Lung (tissue), 12 donors: Measurements from ENCODE around the gene HK2. TPM values are rescaled to one million over a fixed set of nuclear protein-coding genes. Genes with fewer than 3 reads are reported as not detected.

ENCODE experiments used
- ATAC-seq: fragments of 200-7000 bp; cut with Tn5 transposase; one replicate; pipeline ENCODE4 v1.9.1; 2020; ENCODE audit warnings: moderate number of reproducible peaks; ENCODE audit not compliant: insufficient read depth, low FRiP score
- DNase-seq, 3 donors: peaks; one replicate each; pipeline ENCODE4 v3.0.0-alpha.2; 2013 to 2017
- H3K27ac ChIP-seq, 2 donors: one replicate each; pipeline ENCODE4 v1.5.1; 2013; ENCODE audit warnings: mild to moderate bottlenecking in 2 of 2, moderate library complexity in 2 of 2, control low read depth in 1 of 2, inconsistent platforms in 1 of 2, low read depth in 1 of 2, low read length in 1 of 2
- H3K27me3 ChIP-seq, 3 donors: one replicate each; pipeline ENCODE4 v1.5.1; 2013; ENCODE audit warnings: low read length in 2 of 3; ENCODE audit not compliant: control insufficient read depth in 3 of 3, insufficient read depth in 3 of 3
- H3K36me3 ChIP-seq, 4 donors: one replicate each; pipeline ENCODE4 v1.5.1; 2013; ENCODE audit warnings: low read length in 4 of 4, mild to moderate bottlenecking in 1 of 4, moderate library complexity in 1 of 4; ENCODE audit not compliant: control insufficient read depth in 4 of 4, insufficient read depth in 4 of 4
- H3K4me1 ChIP-seq, 5 donors: one replicate each; pipeline ENCODE4 v1.5.1; 2013; ENCODE audit warnings: low read length in 5 of 5, mild to moderate bottlenecking in 2 of 5, moderate library complexity in 1 of 5; ENCODE audit not compliant: control insufficient read depth in 5 of 5, insufficient read depth in 5 of 5
- H3K4me3 ChIP-seq: one replicate; pipeline ENCODE4 v1.5.1; 2013; ENCODE audit warnings: mild to moderate bottlenecking, control low read depth, moderate library complexity
- H3K9ac ChIP-seq, 2 donors: one replicate each; pipeline ENCODE4 v1.5.1; 2013; ENCODE audit warnings: low read length in 2 of 2, control low read depth in 1 of 2; ENCODE audit not compliant: insufficient read depth in 1 of 2
- H3K9me3 ChIP-seq, 4 donors: one replicate each; pipeline ENCODE4 v1.5.1; 2013; ENCODE audit warnings: low read length in 3 of 4, mild to moderate bottlenecking in 1 of 4, moderate library complexity in 1 of 4; ENCODE audit not compliant: control insufficient read depth in 4 of 4, insufficient read depth in 3 of 4
- CTCF ChIP-seq: IDR thresholded peaks from 2 replicates; pipeline ENCODE4 v1.5.1; 2012; ENCODE audit warnings: mild to moderate bottlenecking; ENCODE audit errors: control extremely low read depth, extremely low read depth
- WGBS, 2 donors: extraction: QIAGEN DNeasy Blood & Tissue Kit; methylation state at CpG; one replicate each; pipeline ENCODE4 v1.1.7; 2013; 5-methylcytosine and 5-hydroxymethylcytosine counted together
- polyA plus RNA-seq, 2 donors: library from polyadenylated mRNA; stranded (reverse); fragments of 200-250 nt; gene quantifications; one replicate each; pipeline ENCODE4 v1.2.1, GENCODE V29; 2013
- total RNA-seq, 2 donors: library from RNA; depleted of rRNA in 1 of 2; stranded (reverse); fragments of >200 nt in 1 of 2; gene quantifications; one replicate each; pipeline ENCODE4 v1.2.1, GENCODE V29; 2014 to 2021
- donor health status: control.
- donor health status: control.
- donor health status: Bipolar disorder and iron deficiency.
- donor health status: healthy.
- donor health status: DM: yes; HTN: yes; CAD: no.

HK2 gene
- total and polyA plus RNA-seq, 4 donors, result 13.6 to 43.1 (median 20.8) TPM

GRCh38 chr2:74884866-74885265 is 50.9 kb downstream of the HK2 start:
- Histone ChIP-seq H3K9me3 (no peaks in the 10 kb centered on the region), H3K4me1 (no peaks in the 10 kb centered on the region), H3K27ac (no peak overlapping the region), H3K36me3 (peaks cover 2 to 55% (median 20%) of the 10 kb centered on the region in 4 donors), H3K9ac (no peak overlapping the region), H3K4me3 (no peak overlapping the region), H3K27me3 (peaks cover 0 to 6% (median 0%) of the 10 kb centered on the region in 3 donors)
- no peak for TF ChIP-seq CTCF
- ATAC-seq (no peak), DNase-seq (no peak)
- WGBS, 2 donors, result 80 to 91% methylated on average over 5 of the region's 5 CpGs

- DNase-seq (no peak), ATAC-seq (no peak)
- H3K4me3 ChIP-seq, result no peak overlapping the region
- no peaks in the 10 kb centered on the region for H3K4me1 ChIP-seq
- WGBS, 2 donors, result 87 to 89% methylated on average over 8 of the region's 8 CpGs
- no peaks in the 10 kb centered on the region for H3K9me3 ChIP-seq
- H3K27me3 ChIP-seq, result peaks cover 0 to 7% (median 0%) of the 10 kb centered on the region in 3 donors
- peaks cover 0 to 53% (median 15%) of the 10 kb centered on the region in 4 donors for H3K36me3 ChIP-seq
- no peak for TF ChIP-seq CTCF
- H3K9ac ChIP-seq, result no peak overlapping the region
- no peak overlapping the region for H3K27ac ChIP-seq
These were observed 52.3 kb downstream of the HK2 start for GRCh38 chr2:74886251-74886650.

- no peak for TF ChIP-seq CTCF
- no peak overlapping the region for H3K27ac ChIP-seq
- no peak overlapping the region for H3K4me3 ChIP-seq
- no peak overlapping the region for H3K9ac ChIP-seq
- WGBS, 2 donors, result 75 to 87% methylated on average over 4 of the region's 4 CpGs
- H3K9me3 ChIP-seq, result no peaks in the 10 kb centered on the region
- H3K4me1 ChIP-seq, result no peaks in the 10 kb centered on the region
- peaks cover 0 to 7% (median 0%) of the 10 kb centered on the region in 3 donors for H3K27me3 ChIP-seq
- ATAC-seq (no peak), DNase-seq (no peak)
- peaks cover 0 to 53% (median 14%) of the 10 kb centered on the region in 4 donors for H3K36me3 ChIP-seq
These were observed 52.9 kb downstream of the HK2 start for GRCh38 chr2:74886811-74887210.

- H3K9ac ChIP-seq, result no peak overlapping the region
- peaks cover 0 to 7% (median 0%) of the 10 kb centered on the region in 3 donors for H3K27me3 ChIP-seq
- peaks cover 0 to 49% (median 14%) of the 10 kb centered on the region in 4 donors for H3K36me3 ChIP-seq
- WGBS, 2 donors, result 42 to 56% methylated on average over 7 of the region's 7 CpGs
- ATAC-seq (no peak), DNase-seq (no peak)
- H3K4me3 ChIP-seq, result no peak overlapping the region
- no peak overlapping the region for H3K27ac ChIP-seq
- H3K9me3 ChIP-seq, result no peaks in the 10 kb centered on the region
- no peak for TF ChIP-seq CTCF
- H3K4me1 ChIP-seq, result no peaks in the 10 kb centered on the region
These were observed 53.6 kb downstream of the HK2 start for GRCh38 chr2:74887445-74887951.
